Cardiac muscle cell (in vitro differentiated cells and primary cell): Measurements from ENCODE around the gene ARHGEF17. TPM values are rescaled to one million over a fixed set of nuclear protein-coding genes. Genes with fewer than 3 reads are reported as not detected.

Experiments used
- DNase-seq, 2 donors: peaks; one replicate each; pipeline versions ENCODE4 v3.0.0 to v3.0.0-alpha.2; 2010 to 2017; ENCODE audit warnings: low read depth in 1 of 2, low spot score in 1 of 2
- H3K27ac ChIP-seq: fragments of 200-600 bp; sonication (generic); 2 replicates; pipeline ENCODE4 v1.5.1; 2016
- H3K27me3 ChIP-seq: fragments of 200-600 bp; sonication (generic); 2 replicates; pipeline ENCODE4 v1.6.0; 2016; ENCODE audit warnings: control low read depth
- H3K36me3 ChIP-seq: fragments of 200-600 bp; sonication (generic); 2 replicates; pipeline ENCODE4 v1.5.1; 2016; ENCODE audit warnings: control low read depth
- H3K4me1 ChIP-seq: fragments of 200-600 bp; sonication (generic); 2 replicates; pipeline ENCODE4 v1.8.1; 2017; ENCODE audit warnings: low read depth, mild to moderate bottlenecking, mixed run types
- H3K4me3 ChIP-seq: fragments of 200-600 bp; sonication (generic); 2 replicates; pipeline ENCODE4 v1.5.1; 2016; ENCODE audit warnings: mild to moderate bottlenecking
- H3K9me3 ChIP-seq: fragments of 200-600 bp; sonication (generic); 2 replicates; pipeline ENCODE4 v1.5.1; 2017; ENCODE audit warnings: low read depth, mild to moderate bottlenecking, control low read depth
- CTCF ChIP-seq: IDR thresholded peaks from 2 replicates; pipeline ENCODE4 v1.5.1; 2012; ENCODE audit warnings: low read depth, mild to moderate bottlenecking, low read length
- polyA plus RNA-seq: library from polyadenylated mRNA; unstranded; fragments of >200 nt; fragmentation: Nextera tagmentation; extraction: Ambion mirVana; gene quantifications from 2 replicates; pipeline ENCODE4 v1.2.1, GENCODE V29; 2016
- total RNA-seq: library from RNA; depleted of rRNA; stranded (reverse); fragments of >200 nt; gene quantifications from 2 replicates; pipeline ENCODE4 v1.2.3, GENCODE V29; 2016

The ARHGEF17 gene
- total and polyA plus RNA-seq, 2 experiments from 2014 or later, result 26.5 to 60.3 TPM

- H3K4me3 ChIP-seq, result peak overlapping the region; percentile 0
Measured at GRCh38 chr11:73331138-73331916, 23.3 kb downstream of the ARHGEF17 start.

GRCh38 chr11:73333173-73333572 lies 25.1 kb downstream of the ARHGEF17 start:
- H3K4me3 ChIP-seq, result no peak overlapping the region
- no peaks in the 10 kb centered on the region for H3K36me3 ChIP-seq
- no peaks in the 10 kb centered on the region for H3K9me3 ChIP-seq
- H3K27me3 ChIP-seq, result no peaks in the 10 kb centered on the region
- TF ChIP-seq CTCF, result no peak
- peak overlapping the region; percentile 88 for H3K27ac ChIP-seq
- DNase-seq, result no peak
- H3K4me1 ChIP-seq, result peaks cover 61% of the 10 kb centered on the region

More at GRCh38 chr11:73331138-73331916, 23.3 kb downstream of the ARHGEF17 start:
- no peak for TF ChIP-seq CTCF
- H3K27ac ChIP-seq, result peak overlapping the region; percentile 88
- H3K4me1 ChIP-seq, result peaks cover 68% of the 10 kb centered on the region
- no peaks in the 10 kb centered on the region for H3K36me3 ChIP-seq
- DNase-seq, result peak; percentile 82 to 88
- no peaks in the 10 kb centered on the region for H3K27me3 ChIP-seq
- H3K9me3 ChIP-seq, result no peaks in the 10 kb centered on the region

- peaks cover 59% of the 10 kb centered on the region for H3K4me1 ChIP-seq
- no peaks in the 10 kb centered on the region for H3K36me3 ChIP-seq
- no peak overlapping the region for H3K4me3 ChIP-seq
- H3K27ac ChIP-seq, result peak overlapping the region; percentile 88
- H3K27me3 ChIP-seq, result no peaks in the 10 kb centered on the region
- no peaks in the 10 kb centered on the region for H3K9me3 ChIP-seq
- DNase-seq, result no peak
- no peak for TF ChIP-seq CTCF
Measured at GRCh38 chr11:73333640-73334383, 25.7 kb downstream of the ARHGEF17 start.

GRCh38 chr11:73334384-73335203 lies 26.5 kb downstream of the ARHGEF17 start:
- Histone ChIP-seq H3K4me3 (no peak overlapping the region), H3K27me3 (no peaks in the 10 kb centered on the region), H3K9me3 (no peaks in the 10 kb centered on the region), H3K27ac (peak overlapping the region; percentile 88), H3K36me3 (no peaks in the 10 kb centered on the region), H3K4me1 (peaks cover 56% of the 10 kb centered on the region)
- no peak for TF ChIP-seq CTCF
- peak; percentile 54 to 90 for DNase-seq

GRCh38 chr11:73335204-73335923 lies 27.3 kb downstream of the ARHGEF17 start:
- TF ChIP-seq CTCF, result peak; percentile 98
- peaks cover 49% of the 10 kb centered on the region for H3K4me1 ChIP-seq
- peak; percentile 79 to 87 for DNase-seq
- H3K9me3 ChIP-seq, result no peaks in the 10 kb centered on the region
- no peaks in the 10 kb centered on the region for H3K27me3 ChIP-seq
- H3K27ac ChIP-seq, result peak overlapping the region; percentile 88
- no peaks in the 10 kb centered on the region for H3K36me3 ChIP-seq
- no peak overlapping the region for H3K4me3 ChIP-seq
